Stimulated activated CD4-positive, alpha-beta T cell treated with anti-CD3 and anti-CD28 coated beads, TNF-alpha, amount 100 ng/mL, for 1 hour (primary cell): ENCODE data around the gene GAMT.

Experiments used
- DNase-seq, 3 donors: peaks; one replicate each; pipeline ENCODE4 v3.0.0-alpha.2; 2020; ENCODE audit warnings: low read depth in 3 of 3, low spot score in 1 of 3

Gene GAMT

DNA sequence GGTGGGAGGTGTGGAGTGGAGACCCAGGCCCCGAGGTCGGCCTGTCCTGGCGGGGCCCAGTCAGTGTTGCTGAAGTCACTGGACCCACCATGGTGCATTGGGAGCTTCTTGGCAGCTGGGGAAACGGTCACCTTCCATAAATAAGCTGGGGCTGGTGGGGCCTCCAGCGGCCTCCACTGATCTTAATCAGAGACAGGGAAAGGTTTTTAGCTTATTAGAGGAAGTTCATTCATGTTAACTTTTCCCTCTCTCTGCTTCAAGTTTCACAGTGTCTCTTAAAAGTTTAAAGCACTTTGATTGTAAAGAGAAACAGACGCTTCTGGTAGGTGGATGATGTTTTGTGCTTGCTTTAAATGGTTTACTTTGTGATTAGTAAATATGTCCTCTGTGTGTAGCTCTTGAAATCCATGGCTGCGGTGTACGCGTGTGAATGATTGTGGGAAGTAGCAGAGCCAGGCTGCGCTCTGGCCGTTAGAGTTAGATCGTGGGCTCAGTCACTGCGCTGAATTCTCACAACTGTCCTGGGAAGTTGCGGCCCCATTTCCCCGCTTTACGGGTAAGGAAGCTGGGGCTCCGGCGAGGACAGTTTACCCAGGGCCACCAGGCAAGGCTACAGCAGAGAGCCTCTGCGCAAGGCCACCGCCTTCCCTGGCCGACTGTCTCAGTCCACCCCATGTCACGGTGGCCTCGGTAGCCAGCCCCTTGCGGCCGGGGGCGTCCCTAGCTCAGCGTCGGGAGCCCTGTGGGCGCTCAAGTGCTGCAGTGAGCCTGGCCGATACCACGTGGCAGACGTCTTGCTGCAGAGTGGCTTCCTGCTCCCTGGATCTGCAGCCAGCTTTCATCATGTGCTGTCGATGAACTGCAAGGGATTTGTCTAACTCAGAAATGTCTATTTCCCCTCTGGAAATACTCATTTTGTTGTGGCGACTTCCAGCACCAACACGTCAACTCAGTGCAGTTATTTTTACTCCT is 34.2 kb downstream of the GAMT start:
- no peak for DNase-seq

DNA sequence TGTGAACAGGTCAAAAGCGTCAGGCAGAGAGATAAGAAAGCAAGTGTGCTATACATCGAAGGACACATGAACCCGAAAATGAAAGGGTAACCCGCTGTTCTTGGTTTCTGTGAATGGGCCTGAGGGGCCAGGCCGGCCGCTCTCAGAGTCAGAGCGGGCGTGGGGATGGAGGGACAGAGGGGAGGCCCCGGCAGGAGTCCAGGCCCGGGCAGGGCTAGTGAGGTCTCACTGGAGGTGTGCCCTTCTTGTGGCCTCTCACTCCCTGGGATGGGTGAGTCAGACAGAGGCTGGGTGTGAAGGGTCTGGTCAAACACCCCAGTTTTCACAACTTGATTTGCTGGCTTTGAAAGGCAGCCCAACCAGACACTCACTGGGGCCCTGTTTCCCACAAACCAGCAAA is 35.0 kb downstream of the GAMT start:
- no peak for DNase-seq

DNA sequence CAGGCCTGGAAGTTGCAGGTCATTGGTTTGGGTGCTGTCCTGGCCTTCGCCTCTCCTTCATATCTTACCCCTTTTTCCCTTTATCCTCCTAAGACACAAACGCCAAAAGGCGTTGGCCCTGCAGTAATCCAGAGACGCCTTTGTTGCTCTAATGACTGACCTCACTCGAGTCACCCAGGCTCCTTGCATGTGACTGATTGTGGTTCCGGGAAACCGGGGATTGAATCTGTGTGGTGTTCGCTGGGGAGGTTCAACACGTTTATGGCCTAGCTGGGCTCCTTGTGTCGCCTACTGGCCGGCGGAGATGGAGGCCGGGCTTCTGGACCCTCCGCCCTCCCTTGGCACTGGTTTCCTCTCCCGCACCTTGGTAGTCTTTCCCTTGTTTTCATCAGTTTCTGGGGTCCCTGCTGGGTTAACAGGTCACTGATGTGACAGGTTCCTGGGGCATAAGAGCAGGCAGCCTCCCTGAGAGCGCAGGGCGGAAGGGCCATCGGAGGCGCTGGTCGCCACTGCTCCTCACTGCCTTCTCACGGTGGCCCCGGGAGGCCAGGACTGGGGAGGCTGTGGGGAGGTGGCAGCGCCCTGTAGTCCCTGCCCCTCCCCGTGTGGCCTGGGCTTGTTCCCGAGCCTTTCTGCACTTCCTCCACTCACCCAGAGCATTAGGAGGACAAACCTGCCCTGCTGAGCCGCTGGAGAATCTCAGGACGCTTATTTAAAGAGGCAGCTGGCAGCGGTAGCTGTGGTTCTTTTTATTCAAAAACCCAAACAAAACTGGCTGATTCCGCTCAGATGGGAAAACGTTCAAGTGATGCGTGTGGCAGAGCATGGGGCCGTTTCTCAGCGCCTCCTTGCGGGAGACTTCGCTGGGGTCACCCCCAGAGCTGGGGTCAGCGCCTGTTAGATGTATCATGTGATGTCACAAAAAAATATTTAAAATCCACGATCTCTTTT is 35.7 kb downstream of the GAMT start:
- no peak for DNase-seq

DNA sequence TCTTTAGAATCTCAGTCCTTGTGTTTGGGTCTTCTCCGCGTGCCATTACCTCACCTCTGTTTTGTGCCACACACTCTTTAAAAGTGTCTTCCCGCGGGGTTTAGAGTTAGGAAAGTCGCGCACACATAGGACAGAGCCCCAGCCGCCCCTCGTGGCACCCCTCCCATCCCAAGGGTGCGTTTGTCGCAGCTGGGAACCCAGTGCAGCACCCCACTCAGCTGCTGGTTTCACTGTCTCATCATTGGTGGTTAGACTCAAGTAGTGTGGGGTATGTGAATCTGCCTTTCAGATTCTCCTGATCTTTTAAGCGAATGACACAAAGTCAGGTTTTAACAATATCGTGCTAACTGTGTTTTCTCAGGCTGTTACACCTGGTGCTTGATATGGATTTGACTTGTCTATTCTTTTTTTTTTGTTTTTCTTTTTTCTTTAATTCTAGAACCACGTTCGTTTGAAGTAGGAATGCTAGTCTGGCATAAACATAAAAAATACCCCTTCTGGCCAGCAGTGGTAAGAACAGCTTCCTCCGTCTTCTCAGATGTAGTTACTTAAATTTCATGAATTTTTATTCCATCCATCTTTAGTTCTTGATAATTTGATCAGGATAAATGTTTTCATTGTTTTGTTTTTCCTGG is 37.2 kb downstream of the GAMT start:
- no peak for DNase-seq

DNA sequence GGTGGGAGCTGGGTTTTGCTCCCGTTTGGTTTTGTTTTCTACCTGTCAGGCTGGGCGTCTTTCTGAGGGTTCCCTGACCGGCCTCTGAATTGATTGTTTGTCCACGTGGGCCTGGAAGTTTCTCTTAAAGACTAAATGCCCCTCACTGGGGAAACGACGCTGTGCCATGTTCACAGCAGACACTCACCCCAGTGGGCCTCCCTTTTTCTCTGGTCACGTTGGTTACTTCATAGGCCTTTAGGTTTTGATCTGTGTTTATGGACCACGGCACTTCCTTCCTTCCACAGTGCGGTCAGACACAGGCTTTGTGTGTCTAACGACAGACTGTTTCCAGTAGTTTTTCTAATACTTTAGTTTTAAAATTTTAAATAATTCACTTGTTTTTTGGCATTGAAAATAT is 37.7 kb downstream of the GAMT start:
- DNase-seq, result no peak

DNA sequence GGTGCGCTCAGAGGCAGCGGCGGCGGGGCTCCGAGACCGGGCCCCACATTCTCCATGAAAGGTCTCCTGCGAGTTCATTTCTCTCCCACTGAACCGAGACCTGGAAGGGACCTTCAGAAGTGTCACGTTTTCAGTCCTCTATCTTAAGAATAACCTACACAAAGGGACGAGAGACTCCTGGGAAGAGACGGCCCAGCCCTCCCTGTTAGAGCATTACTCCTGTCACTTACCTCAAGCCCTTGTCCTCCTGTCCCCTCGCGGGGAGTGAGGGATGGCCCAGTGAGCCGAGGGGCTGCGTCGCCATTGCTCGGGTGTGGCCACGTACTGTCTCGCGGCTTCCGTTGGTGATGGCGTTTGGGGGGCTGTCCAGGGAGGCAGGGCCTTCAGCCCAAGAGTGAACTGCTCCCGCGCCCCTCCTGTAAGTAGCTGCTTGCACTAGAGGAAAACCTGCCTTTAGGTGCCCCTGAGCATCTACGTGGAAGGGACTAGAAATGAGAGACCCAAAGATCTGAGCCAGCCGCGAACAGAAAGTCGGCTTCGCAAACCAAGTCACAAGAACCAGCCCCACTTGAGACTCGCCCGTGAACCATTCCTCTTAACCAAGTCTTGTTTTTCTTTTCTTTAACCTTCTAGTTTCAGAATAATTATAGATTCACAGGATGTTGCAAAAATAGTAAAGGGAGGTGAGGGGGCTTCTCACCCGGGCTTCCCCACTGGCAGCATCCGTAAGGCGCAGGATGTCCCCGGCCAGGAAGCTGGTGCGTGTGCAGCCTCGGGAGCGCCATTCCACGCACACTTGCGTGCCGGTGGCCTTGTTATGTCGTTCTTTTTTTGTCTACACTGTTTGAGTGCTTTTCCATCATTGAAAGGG is 38.7 kb downstream of the GAMT start:
- no peak for DNase-seq

DNA sequence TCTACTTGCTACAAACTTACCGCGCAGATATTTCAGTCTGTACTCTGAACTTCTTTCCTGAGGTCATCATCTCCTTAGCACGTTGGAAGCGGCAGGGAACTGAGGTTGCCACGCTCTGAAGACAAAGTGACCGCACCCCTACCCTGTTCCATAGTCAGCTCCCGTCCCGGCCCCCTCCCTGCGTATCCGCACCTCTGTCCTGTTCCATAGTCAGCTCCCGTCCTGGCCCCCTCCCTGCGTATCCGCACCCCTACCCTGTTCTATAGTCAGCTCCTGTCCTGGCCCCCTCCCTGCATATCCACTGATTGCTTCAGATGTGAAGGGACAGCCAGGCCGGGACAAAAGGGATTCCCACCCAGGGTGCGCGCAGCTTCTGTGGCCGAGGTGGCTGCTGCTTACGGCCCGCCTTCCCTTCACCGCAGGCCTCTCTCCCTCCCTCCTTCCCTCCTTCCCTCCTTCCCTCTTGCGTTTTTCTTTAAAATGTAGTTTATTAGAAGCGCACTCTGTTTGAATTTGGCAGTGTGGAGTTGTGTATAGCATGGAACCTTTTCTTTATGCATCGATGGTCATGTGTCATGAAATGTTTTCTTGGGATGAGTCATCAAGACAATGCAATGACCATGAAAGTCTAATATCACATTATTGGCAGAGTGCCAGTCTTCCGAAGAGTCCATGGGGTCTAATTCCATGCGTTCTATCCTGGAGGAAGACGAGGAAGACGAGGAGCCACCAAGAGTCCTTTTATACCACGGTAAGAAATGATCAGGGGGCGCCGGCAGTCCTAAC is 39.5 kb downstream of the GAMT start:
- DNase-seq, result no peak

DNA sequence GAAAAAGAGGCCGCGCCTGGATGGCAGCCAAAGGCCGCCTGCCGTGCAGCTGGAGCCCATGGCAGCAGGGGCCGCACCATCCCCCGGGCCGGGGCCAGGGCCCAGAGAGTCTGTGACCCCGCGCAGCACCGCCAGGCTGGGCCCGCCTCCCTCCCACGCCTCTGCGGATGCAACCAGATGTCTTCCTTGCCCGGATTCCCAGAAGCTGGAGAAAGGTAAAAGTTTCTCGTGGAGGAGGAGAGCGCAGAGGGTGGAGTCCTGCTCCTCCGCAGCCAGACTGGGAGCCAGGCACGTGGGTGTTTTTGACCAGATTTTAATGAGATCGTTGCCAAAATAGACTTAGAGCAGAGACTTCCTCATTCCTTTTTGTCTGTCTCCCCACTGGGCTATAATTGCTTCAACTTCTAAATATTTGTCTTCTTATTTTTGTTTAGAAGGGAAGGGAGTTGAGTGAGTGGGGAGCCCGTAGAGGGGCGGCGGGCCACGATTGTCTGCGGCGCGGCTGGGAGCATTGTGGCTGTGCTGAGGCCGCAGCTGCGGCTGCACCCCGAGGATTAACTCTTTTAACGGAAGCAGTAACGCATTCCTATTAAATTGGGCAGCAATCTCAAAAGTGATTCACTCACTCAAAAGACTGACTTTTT is 40.4 kb downstream of the GAMT start:
- DNase-seq, result no peak

DNA sequence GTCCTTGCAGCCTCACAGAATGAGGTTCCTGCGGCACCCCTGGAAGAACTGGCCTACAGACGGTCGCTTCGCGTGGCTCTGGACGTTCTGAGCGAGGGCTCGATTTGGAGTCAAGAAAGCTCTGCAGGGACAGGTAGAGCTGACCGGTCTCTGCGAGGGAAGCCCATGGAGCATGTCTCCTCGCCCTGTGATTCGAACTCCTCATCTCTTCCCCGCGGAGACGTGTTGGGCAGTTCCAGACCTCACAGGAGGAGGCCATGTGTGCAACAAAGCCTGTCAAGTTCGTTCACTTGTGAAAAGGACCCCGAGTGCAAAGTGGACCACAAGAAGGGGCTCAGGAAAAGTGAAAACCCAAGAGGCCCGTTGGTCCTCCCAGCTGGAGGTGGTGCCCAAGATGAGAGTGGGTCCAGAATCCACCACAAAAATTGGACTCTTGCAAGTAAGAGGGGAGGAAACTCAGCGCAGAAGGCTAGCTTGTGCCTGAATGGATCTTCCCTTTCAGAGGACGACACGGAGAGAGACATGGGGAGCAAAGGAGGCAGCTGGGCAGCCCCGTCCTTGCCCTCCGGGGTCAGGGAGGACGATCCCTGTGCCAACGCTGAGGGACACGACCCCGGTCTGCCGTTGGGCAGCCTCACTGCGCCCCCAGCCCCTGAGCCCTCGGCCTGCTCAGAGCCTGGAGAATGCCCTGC is 41.1 kb downstream of the GAMT start:
- DNase-seq, result no peak

DNA sequence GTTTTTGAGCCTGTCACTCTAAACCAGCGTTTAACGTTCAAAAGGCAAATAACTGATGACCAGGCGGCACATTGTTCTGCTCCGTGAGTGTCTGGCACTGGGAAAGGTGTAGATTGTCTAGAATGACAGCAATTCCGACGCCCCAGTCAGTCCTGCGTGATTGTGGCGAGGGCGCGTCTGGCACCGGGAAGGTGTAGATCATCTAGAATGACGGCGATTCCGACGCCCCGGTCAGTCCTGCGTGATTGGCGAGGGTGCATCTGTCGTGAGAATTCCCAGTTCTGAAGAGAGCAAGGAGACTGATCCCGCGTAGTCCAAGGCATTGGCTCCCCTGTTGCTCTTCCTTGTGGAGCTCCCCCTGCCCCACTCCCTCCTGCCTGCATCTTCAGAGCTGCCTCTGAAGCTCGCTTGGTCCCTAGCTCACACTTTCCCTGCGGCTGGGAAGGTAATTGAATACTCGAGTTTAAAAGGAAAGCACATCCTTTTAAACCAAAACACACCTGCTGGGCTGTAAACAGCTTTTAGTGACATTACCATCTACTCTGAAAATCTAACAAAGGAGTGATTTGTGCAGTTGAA is 43.7 kb downstream of the GAMT start:
- DNase-seq, result no peak

DNA sequence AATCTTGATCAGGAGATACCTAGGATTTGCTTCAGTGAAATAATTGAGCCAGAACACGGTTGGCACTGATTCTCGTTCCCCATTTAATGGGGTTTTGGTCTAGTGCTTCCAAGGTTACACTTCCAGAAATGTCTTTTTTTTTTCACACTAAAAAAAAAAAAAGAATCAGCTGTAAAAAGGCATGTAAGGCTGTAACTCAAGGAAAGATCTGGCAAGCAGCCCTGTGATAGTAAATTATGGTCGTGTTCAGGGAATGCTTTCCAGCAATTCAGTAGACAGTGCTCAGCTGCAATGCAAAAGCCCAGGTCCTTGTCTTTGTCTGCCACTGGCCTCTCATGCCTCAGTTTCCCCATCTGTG is 44.9 kb downstream of the GAMT start:
- DNase-seq, result no peak

DNA sequence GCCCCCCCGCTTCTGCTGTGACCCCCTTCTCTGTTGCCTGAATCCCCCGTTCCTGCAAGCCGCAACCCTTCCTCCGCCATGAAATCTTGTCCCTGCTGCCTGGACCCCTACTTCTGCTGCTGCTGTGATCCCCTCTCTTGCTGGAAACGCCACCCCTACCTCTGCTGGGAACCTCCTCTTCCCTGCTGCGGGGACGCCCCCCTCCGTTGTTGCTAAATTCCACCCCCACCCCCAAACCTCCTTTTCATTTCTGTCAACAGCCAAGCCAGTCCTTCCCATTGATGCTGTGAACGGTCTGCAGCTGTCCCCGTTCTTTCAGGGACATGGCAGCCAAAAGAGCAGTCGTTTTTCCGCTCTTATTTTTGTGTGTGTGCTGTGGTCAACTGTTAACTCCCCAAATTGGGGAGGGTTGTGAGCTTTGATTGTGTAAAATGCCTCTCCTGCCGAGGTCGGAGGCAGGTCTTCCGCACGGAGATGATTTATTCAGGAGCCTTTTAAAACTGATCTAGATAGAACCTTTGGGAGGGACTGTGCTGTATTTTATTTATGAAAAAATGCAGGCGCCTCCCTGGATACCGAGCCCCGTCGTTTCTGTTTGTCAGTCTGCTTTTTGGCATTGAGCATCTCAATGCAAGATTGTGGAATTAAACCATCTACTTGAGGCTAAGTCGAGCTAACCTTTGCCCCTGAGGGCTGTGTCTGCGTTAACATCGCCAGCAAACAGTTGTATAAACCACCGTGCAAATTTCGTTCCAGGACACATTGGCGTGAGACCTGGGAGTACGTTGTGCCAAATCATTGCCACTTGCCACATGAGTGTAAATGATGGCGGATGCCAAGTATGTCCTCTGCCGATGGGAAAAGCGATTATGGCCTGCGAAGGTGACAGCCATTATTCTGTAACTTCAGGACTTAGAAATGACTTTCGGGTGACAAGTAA is 45.5 kb downstream of the GAMT start:
- no peak for DNase-seq

DNA sequence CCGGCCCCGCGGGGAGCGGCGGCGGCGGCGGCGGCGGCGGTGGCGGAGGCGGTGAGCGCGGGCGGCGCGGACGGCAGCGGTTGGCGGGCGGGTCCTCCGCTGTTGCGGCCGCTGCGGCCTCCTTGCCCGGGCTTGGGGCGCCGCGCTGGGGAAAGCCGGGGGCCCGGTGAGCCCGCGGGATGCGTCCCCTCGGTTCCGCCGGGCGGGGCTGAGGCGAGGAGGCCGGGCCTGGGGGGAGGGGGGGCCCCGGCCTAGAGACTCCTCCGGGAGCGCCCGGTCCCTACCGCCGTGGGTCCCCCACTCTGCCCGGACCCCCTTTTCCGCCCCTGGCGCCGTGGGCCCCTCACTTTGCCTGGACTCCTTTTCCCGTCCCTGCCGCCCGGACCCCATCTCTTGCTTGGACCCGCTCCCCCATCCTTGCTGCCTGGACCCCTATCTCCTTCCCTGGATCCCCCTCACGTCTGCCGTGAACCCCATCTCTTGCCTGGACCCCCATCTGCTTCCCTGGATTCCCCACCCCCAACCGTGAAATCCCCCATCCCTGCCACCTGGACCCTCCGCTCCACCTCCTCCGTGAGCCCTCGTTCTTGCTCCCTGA is 46.3 kb downstream of the GAMT start:
- no peak for DNase-seq

DNA sequence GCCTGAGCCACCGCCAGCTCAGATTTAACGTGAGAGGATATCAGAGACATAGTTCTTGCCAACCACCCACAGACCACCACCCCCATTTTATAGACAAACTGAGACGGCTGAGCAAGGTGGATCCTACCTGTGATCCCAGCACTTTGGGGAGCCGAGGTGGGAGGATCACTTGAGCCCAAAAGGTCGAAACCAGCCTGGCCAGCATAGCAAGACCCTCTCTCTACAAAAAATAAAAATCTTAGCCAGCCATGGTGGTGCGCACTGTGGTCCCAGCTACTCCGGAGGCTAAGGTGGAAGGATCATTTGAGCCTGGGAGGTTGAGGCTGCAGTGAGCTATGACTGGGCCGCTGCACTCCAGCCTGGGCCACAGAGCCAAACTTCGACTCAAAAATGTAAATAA is 48.2 kb downstream of the GAMT start:
- no peak for DNase-seq

DNA sequence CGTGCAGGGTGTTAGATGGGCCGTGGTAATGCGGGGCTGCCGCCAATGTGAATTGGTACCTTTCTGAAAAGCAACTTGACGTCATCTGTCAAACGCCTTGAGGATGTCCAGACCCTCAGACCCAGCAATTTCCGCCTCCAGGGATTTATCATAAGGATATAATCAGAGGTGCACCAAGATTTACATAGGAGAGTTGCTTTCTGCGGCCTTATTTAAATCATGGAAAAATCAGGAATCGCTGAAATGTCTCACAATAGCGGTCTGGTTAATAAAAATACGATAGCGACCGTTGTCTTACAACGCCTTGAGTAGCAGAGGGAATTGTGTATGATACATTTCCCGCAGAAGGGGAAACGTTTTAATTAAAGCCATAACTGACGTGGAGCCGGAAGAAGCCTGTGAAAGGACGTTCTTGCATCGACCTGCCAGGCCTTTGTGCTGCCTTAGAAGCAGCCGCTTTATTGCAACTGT is 49.9 kb downstream of the GAMT start:
- no peak for DNase-seq

DNA sequence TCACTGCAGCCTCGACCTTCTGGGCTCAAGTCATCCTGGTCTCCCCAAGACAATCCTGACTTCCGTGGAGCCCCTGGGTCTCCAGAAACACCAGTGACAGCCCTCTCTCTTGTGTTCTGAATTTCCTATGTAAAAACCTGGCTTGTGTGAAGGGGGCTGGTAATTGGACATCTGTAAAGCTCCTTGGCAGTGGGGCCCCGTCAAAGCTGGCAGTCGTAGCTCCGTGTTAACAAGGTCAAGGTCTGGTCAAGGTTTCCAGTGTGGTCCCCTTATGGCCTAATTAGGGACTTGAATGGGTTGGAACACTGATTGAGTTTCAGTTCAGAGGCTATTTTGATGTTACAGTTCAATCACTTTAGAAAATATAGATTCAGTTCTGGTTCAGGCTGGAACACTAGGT is 50.5 kb downstream of the GAMT start:
- DNase-seq, result no peak

DNA sequence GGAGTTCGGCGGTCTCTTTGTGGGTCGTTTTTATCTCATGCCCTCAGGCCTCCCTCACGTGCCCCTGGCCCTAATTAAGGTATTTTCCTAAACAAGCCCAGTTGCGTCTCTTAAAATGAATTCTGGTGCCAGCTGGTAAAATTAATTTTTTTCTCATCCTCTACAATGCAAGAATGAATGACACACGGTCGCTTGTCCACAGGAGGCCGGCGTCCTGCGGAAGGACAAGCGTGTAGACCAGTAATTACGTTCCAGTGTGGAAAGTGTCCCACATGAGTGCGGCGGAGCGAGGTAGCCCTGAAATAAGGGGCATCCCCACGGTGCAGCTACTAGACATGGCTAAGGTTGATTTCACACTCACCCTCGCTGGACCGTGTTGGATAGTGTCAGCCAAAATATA is 52.1 kb downstream of the GAMT start:
- no peak for DNase-seq
